ENCODE results near the gene ILF2.
"Not testable (repeated sequence)": the region's sequence is repeated elsewhere in the genome, so short reads cannot be mapped to it uniquely, and the experiment has no call there.

ILF2 gene

DNA sequence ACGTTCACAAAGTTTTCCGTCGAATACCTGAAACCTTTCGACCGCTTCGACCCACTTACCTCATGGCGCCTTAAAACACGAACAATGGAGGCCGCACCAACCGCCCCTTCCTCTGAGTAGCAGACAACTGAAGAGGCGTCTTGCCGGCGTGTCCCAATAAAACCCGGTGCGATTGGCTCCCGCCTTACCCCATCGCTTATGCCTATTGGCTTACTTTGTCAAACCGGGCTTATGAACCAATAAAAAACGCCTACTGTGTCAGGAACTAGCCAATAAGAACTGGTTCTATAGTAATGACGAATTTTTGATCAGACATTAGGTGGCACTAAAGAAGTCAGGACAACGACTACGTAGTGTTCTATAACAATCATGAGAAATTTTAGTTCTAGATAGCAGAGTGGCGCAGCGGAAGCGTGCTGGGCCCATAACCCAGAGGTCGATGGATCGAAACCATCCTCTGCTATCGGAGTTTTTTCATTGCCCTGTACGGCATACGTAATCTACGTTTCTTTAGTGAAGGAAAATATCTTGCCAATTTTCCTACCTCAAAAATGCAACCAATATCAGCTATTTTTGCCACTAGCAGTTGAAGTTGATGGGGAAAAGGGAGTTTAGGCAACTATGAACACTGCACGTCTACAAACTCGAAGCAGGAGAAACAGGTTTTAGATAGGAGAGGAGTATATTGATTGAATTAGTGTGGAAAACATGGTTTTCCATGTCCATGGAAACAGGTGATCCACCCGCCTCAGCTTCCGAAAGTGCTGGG is at the start of gene ILF2:
Gene ILF2 (minus strand): TSS at position 135 of the 769 bp plus-strand sequence. CDS start 71 bp downstream, at position 64.
- TF ChIP-seq EZH2 (IDR thresholded peaks at IDR 0.05; ENCODE audit: borderline replicate concordance, low read depth, low read length, severe bottlenecking) = no peak
- TF ChIP-seq, protein P1, sequence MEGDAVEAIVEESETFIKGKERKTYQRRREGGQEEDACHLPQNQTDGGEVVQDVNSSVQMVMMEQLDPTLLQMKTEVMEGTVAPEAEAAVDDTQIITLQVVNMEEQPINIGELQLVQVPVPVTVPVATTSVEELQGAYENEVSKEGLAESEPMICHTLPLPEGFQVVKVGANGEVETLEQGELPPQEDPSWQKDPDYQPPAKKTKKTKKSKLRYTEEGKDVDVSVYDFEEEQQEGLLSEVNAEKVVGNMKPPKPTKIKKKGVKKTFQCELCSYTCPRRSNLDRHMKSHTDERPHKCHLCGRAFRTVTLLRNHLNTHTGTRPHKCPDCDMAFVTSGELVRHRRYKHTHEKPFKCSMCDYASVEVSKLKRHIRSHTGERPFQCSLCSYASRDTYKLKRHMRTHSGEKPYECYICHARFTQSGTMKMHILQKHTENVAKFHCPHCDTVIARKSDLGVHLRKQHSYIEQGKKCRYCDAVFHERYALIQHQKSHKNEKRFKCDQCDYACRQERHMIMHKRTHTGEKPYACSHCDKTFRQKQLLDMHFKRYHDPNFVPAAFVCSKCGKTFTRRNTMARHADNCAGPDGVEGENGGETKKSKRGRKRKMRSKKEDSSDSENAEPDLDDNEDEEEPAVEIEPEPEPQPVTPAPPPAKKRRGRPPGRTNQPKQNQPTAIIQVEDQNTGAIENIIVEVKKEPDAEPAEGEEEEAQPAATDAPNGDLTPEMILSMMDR (IDR thresholded peaks at IDR 0.05; ENCODE audit: borderline replicate concordance, extremely low read depth, low read length, poor library complexity, severe bottlenecking) = peak; percentile 46
- Histone ChIP-seq H3K36me3 (ENCODE audit: insufficient read depth, low read length) (peaks cover 44% of the 10 kb centered on the region), H3K4me3 (ENCODE audit: low read depth in 1 of 2, low read length in 2 of 2) (peak within 1 kb of the TSS; percentile 75 to 95), H3K79me2 (ENCODE audit: insufficient read depth, low read length) (peaks cover 48% of the 10 kb centered on the region), H3K4me2 (ENCODE audit: insufficient read depth, low read length) (peak within 1 kb of the TSS; percentile 94), H3K9ac (ENCODE audit: low read depth, low read length) (peak within 1 kb of the TSS; percentile 88), H3K9me3 (ENCODE audit: insufficient read depth, low read length, severe bottlenecking) (no peaks in the 10 kb centered on the region), H3K27ac (ENCODE audit: low read length) (peak within 1 kb of the TSS; percentile 92), H2AFZ (ENCODE audit: low read depth, low read length) (peak within 1 kb of the TSS; percentile 91), H3K4me1 (ENCODE audit: insufficient read depth, low read length) (peaks cover 35% of the 10 kb centered on the region), H3K27me3 (ENCODE audit: insufficient read depth, low read length, poor library complexity) (no peaks in the 10 kb centered on the region), H4K20me1 (ENCODE audit: insufficient read depth, low read length) (peaks cover 24% of the 10 kb centered on the region; the same call in 1 of the 2 replicates)
- DNase-seq (peak; percentile 99), ATAC-seq (ENCODE audit: insufficient read depth, low read depth) (peak; percentile 90)

GRCh38 chr1:153717330-153717729 is 46.5 kb upstream of the ILF2 start:
- H3K4me1 ChIP-seq (ENCODE audit: insufficient read depth, low read length) = no peaks in the 10 kb centered on the region
- no peaks in the 10 kb centered on the region for H3K79me2 ChIP-seq (ENCODE audit: insufficient read depth, low read length)
- H3K4me2 ChIP-seq (ENCODE audit: insufficient read depth, low read length) = no peak overlapping the region
- ATAC-seq (ENCODE audit: insufficient read depth, low read depth) (no peak), DNase-seq (no peak)
- H3K27me3 ChIP-seq (ENCODE audit: insufficient read depth, low read length, poor library complexity) = no peaks in the 10 kb centered on the region
- H3K4me3 ChIP-seq (ENCODE audit: low read depth in 1 of 2, low read length in 2 of 2) = no peak overlapping the region
- no peaks in the 10 kb centered on the region for H3K36me3 ChIP-seq (ENCODE audit: insufficient read depth, low read length)
- H2AFZ ChIP-seq (ENCODE audit: low read depth, low read length) = no peak overlapping the region; the same call in 1 of the 2 replicates
- TF ChIP-seq EZH2 (IDR thresholded peaks at IDR 0.05; ENCODE audit: borderline replicate concordance, low read depth, low read length, severe bottlenecking) = no peak
- TF ChIP-seq, protein P1 (IDR thresholded peaks at IDR 0.05; ENCODE audit: borderline replicate concordance, extremely low read depth, low read length, poor library complexity, severe bottlenecking) = no peak
- no peak overlapping the region for H3K9ac ChIP-seq (ENCODE audit: low read depth, low read length)
- no peak overlapping the region for H3K27ac ChIP-seq (ENCODE audit: low read length)
- no peaks in the 10 kb centered on the region for H3K9me3 ChIP-seq (ENCODE audit: insufficient read depth, low read length, severe bottlenecking)
- H4K20me1 ChIP-seq (ENCODE audit: insufficient read depth, low read length) = no peaks in the 10 kb centered on the region

- H4K20me1 ChIP-seq (ENCODE audit: insufficient read depth, low read length); H3K36me3 ChIP-seq (ENCODE audit: insufficient read depth, low read length); H3K27ac ChIP-seq (ENCODE audit: low read length); H3K9me3 ChIP-seq (ENCODE audit: insufficient read depth, low read length, severe bottlenecking); H3K4me1 ChIP-seq (ENCODE audit: insufficient read depth, low read length); H3K79me2 ChIP-seq (ENCODE audit: insufficient read depth, low read length); H3K9ac ChIP-seq (ENCODE audit: low read depth, low read length); H2AFZ ChIP-seq (ENCODE audit: low read depth, low read length); DNase-seq; H3K4me3 ChIP-seq (ENCODE audit: low read depth in 1 of 2, low read length in 2 of 2); H3K4me2 ChIP-seq (ENCODE audit: insufficient read depth, low read length); H3K27me3 ChIP-seq (ENCODE audit: insufficient read depth, low read length, poor library complexity); ATAC-seq (ENCODE audit: insufficient read depth, low read depth): not testable (repeated sequence)
These were observed 45.4 kb upstream of the ILF2 start for GRCh38 chr1:153716211-153716610.

GRCh38 chr1:153711026-153711425 is 40.2 kb upstream of the ILF2 start:
- Histone ChIP-seq H3K4me2 (ENCODE audit: insufficient read depth, low read length) (no peak overlapping the region), H4K20me1 (ENCODE audit: insufficient read depth, low read length) (no peaks in the 10 kb centered on the region), H3K27ac (ENCODE audit: low read length) (no peak overlapping the region), H3K36me3 (ENCODE audit: insufficient read depth, low read length) (no peaks in the 10 kb centered on the region), H3K9me3 (ENCODE audit: insufficient read depth, low read length, severe bottlenecking) (no peaks in the 10 kb centered on the region), H3K4me3 (ENCODE audit: low read depth in 1 of 2, low read length in 2 of 2) (no peak overlapping the region), H2AFZ (ENCODE audit: low read depth, low read length) (no peak overlapping the region), H3K27me3 (ENCODE audit: insufficient read depth, low read length, poor library complexity) (no peaks in the 10 kb centered on the region), H3K4me1 (ENCODE audit: insufficient read depth, low read length) (no peaks in the 10 kb centered on the region), H3K9ac (ENCODE audit: low read depth, low read length) (no peak overlapping the region), H3K79me2 (ENCODE audit: insufficient read depth, low read length) (no peaks in the 10 kb centered on the region)
- ATAC-seq (ENCODE audit: insufficient read depth, low read depth) (no peak), DNase-seq (no peak)
- TF ChIP-seq EZH2 (IDR thresholded peaks at IDR 0.05; ENCODE audit: borderline replicate concordance, low read depth, low read length, severe bottlenecking) = no peak
- TF ChIP-seq, protein P1 (IDR thresholded peaks at IDR 0.05; ENCODE audit: borderline replicate concordance, extremely low read depth, low read length, poor library complexity, severe bottlenecking) = no peak

Data from DND-41 (cell line).